Liver (tissue), 9 donors: ENCODE measurements around the gene VARS1. TPM values are rescaled to one million over a fixed set of nuclear protein-coding genes. Genes with fewer than 3 reads are reported as not detected.

Experiments
- DNase-seq: peaks from one replicate; pipeline ENCODE4 v3.0.0-alpha.2; 2017; ENCODE audit warnings: low spot score
- H3K27ac ChIP-seq, 2 donors: one replicate each; pipeline ENCODE4 v1.7.0; 2013; ENCODE audit warnings: inconsistent platforms in 2 of 2, low read length in 2 of 2, control low read depth in 1 of 2, low read depth in 1 of 2, mild to moderate bottlenecking in 1 of 2
- H3K27me3 ChIP-seq, 4 donors: one replicate each; pipeline versions ENCODE4 v1.6.1 to v1.7.0; 2013; ENCODE audit warnings: low read length in 3 of 4, inconsistent platforms in 1 of 4, mild to moderate bottlenecking in 1 of 4, moderate library complexity in 1 of 4; ENCODE audit not compliant: control insufficient read depth in 4 of 4, insufficient read depth in 4 of 4
- H3K36me3 ChIP-seq, 4 donors: one replicate each; pipeline versions ENCODE4 v1.6.1 to v1.7.0; 2013; ENCODE audit warnings: low read length in 3 of 4, mild to moderate bottlenecking in 3 of 4, low read depth in 1 of 4, moderate library complexity in 1 of 4; ENCODE audit not compliant: control insufficient read depth in 4 of 4, insufficient read depth in 3 of 4
- H3K4me1 ChIP-seq, 4 donors: one replicate each; pipeline versions ENCODE4 v1.6.1 to v1.7.0; 2013; ENCODE audit warnings: low read length in 3 of 4, mild to moderate bottlenecking in 3 of 4, moderate library complexity in 1 of 4; ENCODE audit not compliant: control insufficient read depth in 4 of 4, insufficient read depth in 4 of 4
- H3K4me3 ChIP-seq, 3 donors: one replicate each; pipeline versions ENCODE4 v1.6.1 to v1.7.0; 2013; ENCODE audit warnings: low read length in 3 of 3, control low read depth in 1 of 3, low read depth in 1 of 3, mild to moderate bottlenecking in 1 of 3
- H3K9ac ChIP-seq, 2 donors: one replicate each; pipeline ENCODE4 v1.7.0; 2013; ENCODE audit warnings: low read length in 2 of 2, mild to moderate bottlenecking in 2 of 2, moderate library complexity in 2 of 2, control low read depth in 1 of 2, low read depth in 1 of 2
- H3K9me3 ChIP-seq, 4 donors: one replicate each; pipeline versions ENCODE4 v1.6.1 to v1.7.0; 2013; ENCODE audit warnings: low read length in 3 of 4; ENCODE audit not compliant: control insufficient read depth in 4 of 4
- ATF3 ChIP-seq: IDR thresholded peaks from 2 replicates; pipeline ENCODE4 v1.6.1; 2016; ENCODE audit warnings: antibody characterized with exemption
- CTCF ChIP-seq: fragments of 150-350 bp; IDR thresholded peaks from 2 replicates; pipeline ENCODE4 v1.5.1; 2017; ENCODE audit warnings: improper control_type of control experiment, low read depth, low read length; ENCODE audit not compliant: missing input control
- EGR1 ChIP-seq, 2 donors: IDR thresholded peaks; 2 replicates each; pipeline ENCODE4 v1.6.1; 2016 to 2018; ENCODE audit warnings: antibody characterized with exemption in 2 of 2, low read depth in 2 of 2
- FOXA1 ChIP-seq: IDR thresholded peaks from 2 replicates; pipeline ENCODE4 v1.6.1; 2016; ENCODE audit warnings: antibody characterized with exemption
- FOXA2 ChIP-seq: IDR thresholded peaks from 2 replicates; pipeline ENCODE4 v1.6.1; 2016; ENCODE audit warnings: antibody characterized with exemption
- GABPA ChIP-seq, 2 donors: IDR thresholded peaks in 1 of 2; conservative IDR thresholded peaks in 1 of 2; 2 replicates each; pipeline ENCODE4 v1.6.1; 2016; ENCODE audit warnings: antibody characterized with exemption in 2 of 2, mild to moderate bottlenecking in 1 of 2, moderate library complexity in 1 of 2
- HNF4A ChIP-seq, 2 donors: conservative IDR thresholded peaks; 2 replicates each; pipeline ENCODE4 v1.6.1; 2016; ENCODE audit warnings: antibody characterized with exemption in 2 of 2, mild to moderate bottlenecking in 2 of 2
- HNF4G ChIP-seq: IDR thresholded peaks from 2 replicates; pipeline ENCODE4 v1.6.1; 2016; ENCODE audit warnings: antibody characterized with exemption
- JUND ChIP-seq, 2 donors: IDR thresholded peaks; 2 replicates each; pipeline ENCODE4 v1.6.1; 2016; ENCODE audit warnings: antibody characterized with exemption in 2 of 2
- MAX ChIP-seq: IDR thresholded peaks from 2 replicates; pipeline ENCODE4 v1.6.1; 2016; ENCODE audit warnings: antibody characterized with exemption
- NR2F2 ChIP-seq: IDR thresholded peaks from 2 replicates; pipeline ENCODE4 v1.6.1; 2016; ENCODE audit warnings: antibody characterized with exemption
- RAD21 ChIP-seq, 2 donors: IDR thresholded peaks; 2 replicates each; pipeline ENCODE4 v1.6.1; 2016; ENCODE audit warnings: antibody characterized with exemption in 2 of 2, mild to moderate bottlenecking in 2 of 2
- REST ChIP-seq: IDR thresholded peaks from 2 replicates; pipeline ENCODE4 v1.6.1; 2016; ENCODE audit warnings: antibody characterized with exemption, mild to moderate bottlenecking
- RXRA ChIP-seq, 2 donors: IDR thresholded peaks; 2 replicates each; pipeline ENCODE4 v1.6.1; 2017 to 2018; ENCODE audit warnings: antibody characterized with exemption in 2 of 2, mild to moderate bottlenecking in 1 of 2
- SP1 ChIP-seq: IDR thresholded peaks from 2 replicates; pipeline ENCODE4 v1.6.1; 2018; ENCODE audit warnings: antibody characterized with exemption, mild to moderate bottlenecking
- TAF1 ChIP-seq: conservative IDR thresholded peaks from 2 replicates; pipeline ENCODE4 v1.6.1; 2016; ENCODE audit warnings: antibody characterized with exemption, mild to moderate bottlenecking
- YY1 ChIP-seq: IDR thresholded peaks from 2 replicates; pipeline ENCODE4 v1.6.1; 2016; ENCODE audit warnings: antibody characterized with exemption, mild to moderate bottlenecking
- ZBTB33 ChIP-seq: IDR thresholded peaks from 2 replicates; pipeline ENCODE4 v1.6.1; 2016; ENCODE audit warnings: antibody characterized with exemption
- WGBS: extraction: QIAGEN DNeasy Blood & Tissue Kit; methylation state at CpG from one replicate; pipeline ENCODE4 v1.1.7; 2013; 5-methylcytosine and 5-hydroxymethylcytosine counted together
- polyA plus RNA-seq, 2 donors: library from polyadenylated mRNA; stranded (reverse) in 1 of 2; unstranded in 1 of 2; fragments of 200-250 nt in 1 of 2; fragments of >200 nt in 1 of 2; fragmentation: Nextera tagmentation in 1 of 2; extraction: Ambion mirVana in 1 of 2; gene quantifications; one replicate each; pipeline versions ENCODE4 v1.2.1 to v1.2.3, GENCODE V29; 2013 to 2015
- total RNA-seq, 2 donors: library from RNA; depleted of rRNA; stranded (reverse); fragments of >200 nt; gene quantifications; one replicate each; pipeline ENCODE4 v1.2.3, GENCODE V29; 2014
- donor health status: healthy.
- donor health status: healthy.
- donor health status: healthy.
- donor health status: healthy.
- donor health status: healthy.

VARS1 gene
- total and polyA plus RNA-seq, 4 donors, result 17.9 to 44.7 (median 32.4) TPM

- H3K27ac ChIP-seq, result no peak overlapping the region
- H3K27me3 ChIP-seq, result no peaks in the 10 kb centered on the region
- TF ChIP-seq EGR1 (IDR thresholded peaks at IDR 0.05; ENCODE audit: low read depth in 2 of 2) (no peak), RAD21 (IDR thresholded peaks at IDR 0.05) (no peak), GABPA (IDR thresholded peaks at IDR 0.05 in 1 of 2, conservative IDR thresholded peaks at IDR 0.05 in 1 of 2) (no peak), REST (no peak), YY1 (no peak), NR2F2 (no peak), CTCF (no peak), TAF1 (no peak), MAX (no peak), FOXA1 (no peak), HNF4A (conservative IDR thresholded peaks at IDR 0.05) (no peak), JUND (IDR thresholded peaks at IDR 0.05) (no peak), SP1 (no peak), FOXA2 (no peak), ATF3 (no peak), HNF4G (no peak), RXRA (IDR thresholded peaks at IDR 0.05) (no peak), ZBTB33 (no peak)
- no peak overlapping the region for H3K9ac ChIP-seq
- WGBS, result 68% methylated on average over 5 of the region's 5 CpGs
- H3K4me3 ChIP-seq, result no peak overlapping the region
- peaks cover 0 to 4% (median 2%) of the 10 kb centered on the region in 4 donors for H3K36me3 ChIP-seq
- H3K4me1 ChIP-seq, result peaks cover 0 to 10% (median 6%) of the 10 kb centered on the region in 4 donors
- no peak for DNase-seq
- no peaks in the 10 kb centered on the region for H3K9me3 ChIP-seq
These were observed 2.0 kb upstream of the VARS1 start for GRCh38 chr6:31797588-31797987.
